Measurements from ENCODE around the gene AMMECR1.

AMMECR1 gene

DNA sequence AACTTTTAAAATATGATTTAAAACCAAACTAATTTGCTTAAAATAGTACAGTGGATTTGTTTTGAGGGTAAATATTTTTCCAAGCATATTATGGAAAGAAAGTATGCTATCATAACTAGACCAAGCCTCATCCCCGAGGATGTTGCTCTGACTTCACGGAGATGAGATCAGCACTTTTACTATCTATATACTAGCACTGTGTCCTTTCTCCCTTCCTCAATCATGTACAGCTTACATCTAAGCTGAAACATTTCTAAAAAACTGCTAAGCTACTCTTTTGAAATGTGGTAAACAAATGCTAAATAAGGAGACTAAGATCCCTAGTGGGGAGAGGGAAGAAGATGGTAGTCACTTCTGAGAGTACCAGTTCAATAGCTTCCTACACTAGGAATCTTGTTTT, 23.8 kb downstream of the AMMECR1 start:
- Histone ChIP-seq H3K4me3 (ENCODE audit: severe bottlenecking) (no peak overlapping the region), H3K27me3 (ENCODE audit: insufficient read depth, poor library complexity, severe bottlenecking) (no peaks in the 10 kb centered on the region), H3K9me3 (ENCODE audit: severe bottlenecking) (no peaks in the 10 kb centered on the region), H3K4me1 (ENCODE audit: insufficient read depth, poor library complexity, severe bottlenecking) (no peaks in the 10 kb centered on the region), H3K36me3 (ENCODE audit: low read depth) (no peaks in the 10 kb centered on the region), H3K27ac (ENCODE audit: poor library complexity, severe bottlenecking) (no peak overlapping the region)
- TF ChIP-seq CTCF (IDR thresholded peaks at IDR 0.05; ENCODE audit: poor library complexity, severe bottlenecking) = no peak
- no peak for DNase-seq (ENCODE audit: low spot score)
- ATAC-seq (ENCODE audit: low read depth) = no peak

GRCh38 chrX:110293658-110294057, 24.2 kb downstream of the AMMECR1 start:
- ATAC-seq (ENCODE audit: low read depth) = no peak
- H3K36me3 ChIP-seq (ENCODE audit: low read depth) = no peaks in the 10 kb centered on the region
- H3K4me3 ChIP-seq (ENCODE audit: severe bottlenecking) = no peak overlapping the region
- H3K4me1 ChIP-seq (ENCODE audit: insufficient read depth, poor library complexity, severe bottlenecking) = no peaks in the 10 kb centered on the region
- no peaks in the 10 kb centered on the region for H3K27me3 ChIP-seq (ENCODE audit: insufficient read depth, poor library complexity, severe bottlenecking)
- no peak for DNase-seq (ENCODE audit: low spot score)
- no peaks in the 10 kb centered on the region for H3K9me3 ChIP-seq (ENCODE audit: severe bottlenecking)
- no peak overlapping the region for H3K27ac ChIP-seq (ENCODE audit: poor library complexity, severe bottlenecking)
- TF ChIP-seq CTCF (IDR thresholded peaks at IDR 0.05; ENCODE audit: poor library complexity, severe bottlenecking) = no peak

- ATAC-seq (ENCODE audit: low read depth) (no peak), DNase-seq (ENCODE audit: low spot score) (no peak)
- Histone ChIP-seq H3K4me3 (ENCODE audit: severe bottlenecking) (no peak overlapping the region), H3K4me1 (ENCODE audit: insufficient read depth, poor library complexity, severe bottlenecking) (peaks cover 30% of the 10 kb centered on the region), H3K27ac (ENCODE audit: poor library complexity, severe bottlenecking) (no peak overlapping the region), H3K27me3 (ENCODE audit: insufficient read depth, poor library complexity, severe bottlenecking) (no peaks in the 10 kb centered on the region), H3K9me3 (ENCODE audit: severe bottlenecking) (no peaks in the 10 kb centered on the region), H3K36me3 (ENCODE audit: low read depth) (no peaks in the 10 kb centered on the region)
- no peak for TF ChIP-seq CTCF (IDR thresholded peaks at IDR 0.05; ENCODE audit: poor library complexity, severe bottlenecking)
Measured at GRCh38 chrX:110287605-110288004, 30.3 kb downstream of the AMMECR1 start.

DNA sequence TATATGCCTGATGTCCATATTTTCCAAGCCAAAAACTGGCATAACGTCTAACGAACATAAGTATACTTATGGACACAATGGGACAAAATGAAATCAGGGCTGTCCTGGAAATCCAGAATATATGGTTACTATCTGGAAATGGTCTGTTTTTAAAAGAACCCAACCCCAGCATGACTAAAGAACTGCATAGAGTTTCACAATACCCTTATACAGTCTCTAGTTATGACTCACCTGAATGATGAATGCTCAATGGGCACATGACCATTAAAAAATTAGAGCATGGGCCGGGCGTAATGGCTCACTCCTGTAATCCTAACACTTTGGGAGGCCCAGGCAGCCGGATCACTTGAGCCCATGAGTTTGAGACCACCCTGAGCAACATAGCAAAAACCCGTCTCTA, 31.8 kb downstream of the AMMECR1 start:
- ATAC-seq (ENCODE audit: low read depth) = peak; percentile 79
- Histone ChIP-seq H3K4me3 (ENCODE audit: severe bottlenecking) (no peak overlapping the region), H3K27ac (ENCODE audit: poor library complexity, severe bottlenecking) (peak overlapping the region; percentile 75), H3K27me3 (ENCODE audit: insufficient read depth, poor library complexity, severe bottlenecking) (no peaks in the 10 kb centered on the region), H3K9me3 (ENCODE audit: severe bottlenecking) (no peaks in the 10 kb centered on the region), H3K4me1 (ENCODE audit: insufficient read depth, poor library complexity, severe bottlenecking) (peaks cover 34% of the 10 kb centered on the region), H3K36me3 (ENCODE audit: low read depth) (no peaks in the 10 kb centered on the region)
- DNase-seq (ENCODE audit: low spot score) = peak; percentile 36
- no peak for TF ChIP-seq CTCF (IDR thresholded peaks at IDR 0.05; ENCODE audit: poor library complexity, severe bottlenecking)

DNA sequence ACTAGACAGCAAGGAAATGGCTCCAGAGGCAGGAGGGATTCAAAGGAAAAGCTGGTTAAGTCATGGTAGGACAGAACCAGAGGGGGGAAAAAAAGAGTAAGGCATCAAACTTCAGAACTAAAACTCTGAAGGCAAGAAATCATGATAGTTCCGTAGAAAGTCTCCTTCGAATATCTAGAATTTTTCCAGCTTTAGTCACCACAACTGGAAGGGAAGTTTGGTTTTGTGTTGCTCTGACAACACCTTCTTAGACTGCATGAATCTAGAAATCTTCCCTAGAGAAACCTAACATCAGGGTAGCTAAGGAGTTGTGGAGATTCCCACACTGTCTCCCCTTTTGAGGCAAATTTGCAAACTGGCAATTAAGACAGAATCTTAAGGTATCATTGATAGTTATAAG, 33.7 kb downstream of the AMMECR1 start:
- ATAC-seq (ENCODE audit: low read depth) = peak; percentile 80
- H3K9me3 ChIP-seq (ENCODE audit: severe bottlenecking) = no peaks in the 10 kb centered on the region
- no peak for TF ChIP-seq CTCF (IDR thresholded peaks at IDR 0.05; ENCODE audit: poor library complexity, severe bottlenecking)
- peaks cover 37% of the 10 kb centered on the region for H3K4me1 ChIP-seq (ENCODE audit: insufficient read depth, poor library complexity, severe bottlenecking)
- no peak overlapping the region for H3K4me3 ChIP-seq (ENCODE audit: severe bottlenecking)
- no peak for DNase-seq (ENCODE audit: low spot score)
- H3K27ac ChIP-seq (ENCODE audit: poor library complexity, severe bottlenecking) = peak overlapping the region; percentile 75
- no peaks in the 10 kb centered on the region for H3K36me3 ChIP-seq (ENCODE audit: low read depth)
- H3K27me3 ChIP-seq (ENCODE audit: insufficient read depth, poor library complexity, severe bottlenecking) = no peaks in the 10 kb centered on the region

Data from RWPE2 (cell line).